ENCODE data around the gene CACHD1. TPM values are rescaled to one million over a fixed set of nuclear protein-coding genes. Genes with fewer than 3 reads are reported as not detected.
A peak's percentile ranks its signal among the peaks of the same experiment; 100 is the strongest.
"Not testable (repeated sequence)": the region's sequence is repeated elsewhere in the genome, so short reads cannot be mapped to it uniquely, and the experiment has no call there.

Gene CACHD1
- total RNA-seq, 1 donor = 7.3 TPM

GRCh38 chr1:64599242-64599641 lies 129.3 kb downstream of the CACHD1 start:
- no peak for TF ChIP-seq CTCF (IDR thresholded peaks at IDR 0.05; ENCODE audit: insufficient read depth, low read length)
- H3K4me3 ChIP-seq (ENCODE audit: low read depth, low read length) = no peak overlapping the region
- DNase-seq (ENCODE audit: low read depth) = no peak

GRCh38 chr1:64601207-64601606 lies 131.3 kb downstream of the CACHD1 start:
- DNase-seq (ENCODE audit: low read depth) = no peak
- H3K4me3 ChIP-seq (ENCODE audit: low read depth, low read length) = no peak overlapping the region
- no peak for TF ChIP-seq CTCF (IDR thresholded peaks at IDR 0.05; ENCODE audit: insufficient read depth, low read length)

DNA sequence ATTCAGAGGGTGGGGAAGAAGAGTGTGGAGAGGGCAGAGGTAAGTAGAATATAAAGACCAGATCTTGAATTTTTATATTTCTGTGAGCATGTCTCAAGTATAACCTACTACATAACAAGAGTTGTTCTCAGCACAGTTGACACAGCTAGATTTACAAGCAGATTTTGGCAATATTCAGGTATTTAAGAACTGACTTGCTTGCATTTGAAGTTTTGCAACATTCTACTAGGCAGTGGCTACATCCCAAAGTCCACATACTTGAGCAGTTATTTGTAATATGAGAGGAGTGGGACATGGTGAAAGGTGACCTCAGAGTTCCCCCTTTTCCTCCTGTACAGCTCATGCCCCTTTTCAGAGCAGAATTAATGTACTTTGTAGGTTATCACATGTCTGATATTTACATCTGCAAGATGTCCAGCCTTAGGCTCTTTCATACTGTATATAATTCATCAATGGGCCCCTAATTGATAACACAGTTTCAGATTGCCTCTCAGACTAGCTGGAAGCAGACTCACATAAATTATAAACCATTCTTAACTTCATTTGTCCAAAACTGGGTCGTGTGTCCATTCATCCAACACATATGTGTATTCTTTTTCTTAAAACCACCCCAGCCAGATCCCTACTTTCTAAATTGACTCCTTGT lies 138.2 kb downstream of the CACHD1 start:
- peak; percentile 7 for DNase-seq (ENCODE audit: low read depth)
- no peak for TF ChIP-seq CTCF (IDR thresholded peaks at IDR 0.05; ENCODE audit: insufficient read depth, low read length)
- H3K4me3 ChIP-seq (ENCODE audit: low read depth, low read length) = no peak overlapping the region

DNA sequence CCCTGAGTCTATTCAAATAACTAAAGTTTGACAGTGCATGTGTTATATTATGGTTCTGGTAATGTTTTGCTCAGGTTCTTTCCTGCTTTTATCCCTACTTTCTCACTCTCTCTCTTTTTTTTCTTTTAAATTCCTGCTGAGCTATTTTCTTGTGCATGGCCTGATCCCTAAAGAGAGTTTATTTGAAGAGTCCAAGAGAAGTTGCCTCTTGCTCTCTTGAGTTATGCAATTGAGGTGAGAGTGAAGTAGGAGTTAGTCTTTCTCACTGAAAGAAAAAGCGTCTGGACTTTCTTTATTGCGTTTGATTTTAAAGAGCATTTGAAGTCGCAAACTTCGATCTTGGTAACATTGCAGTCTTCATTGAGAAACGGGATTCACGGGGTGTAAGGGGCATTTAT lies 138.7 kb downstream of the CACHD1 start:
- no peak overlapping the region for H3K4me3 ChIP-seq (ENCODE audit: low read depth, low read length)
- TF ChIP-seq CTCF (IDR thresholded peaks at IDR 0.05; ENCODE audit: insufficient read depth, low read length) = no peak
- DNase-seq (ENCODE audit: low read depth) = no peak

DNA sequence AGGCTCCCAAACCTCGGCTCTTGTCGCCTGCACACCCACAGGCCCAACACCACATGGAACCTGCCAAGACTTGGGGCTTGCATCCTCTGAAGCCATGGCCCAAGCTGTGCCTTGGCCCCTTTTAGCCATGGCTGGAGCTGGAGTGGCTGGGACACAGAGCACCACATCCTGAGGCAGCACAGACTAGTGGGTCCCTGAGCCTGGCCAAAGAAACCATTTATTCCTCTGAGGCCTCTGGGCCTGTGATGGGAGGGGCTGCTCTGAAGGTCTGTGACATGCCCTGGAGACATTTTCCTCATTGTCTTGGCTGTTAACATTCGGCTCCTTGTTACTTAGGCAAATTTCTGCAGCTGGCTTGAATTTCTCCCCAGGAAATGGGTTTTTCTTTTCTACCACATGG lies 141.0 kb downstream of the CACHD1 start:
- not testable (repeated sequence) for DNase-seq (ENCODE audit: low read depth); H3K4me3 ChIP-seq (ENCODE audit: low read depth, low read length)

DNA sequence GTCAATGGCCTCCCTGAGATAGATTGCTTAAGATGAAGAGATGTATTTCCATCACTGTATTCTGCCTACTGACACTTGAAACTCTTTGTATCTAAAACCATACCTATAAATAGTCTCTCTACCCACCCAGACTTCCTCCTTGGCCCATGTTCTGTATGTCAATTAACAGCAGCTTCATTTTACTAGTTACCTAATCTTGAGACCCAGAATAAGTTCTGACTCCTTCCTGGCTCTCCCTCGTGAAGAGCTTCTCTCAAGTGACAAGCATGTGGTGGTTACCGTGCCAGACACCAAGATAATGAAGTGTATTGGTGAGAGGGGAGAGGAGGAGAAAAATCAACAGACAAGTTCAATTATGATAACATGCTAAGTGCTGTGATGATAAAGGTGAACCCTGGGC lies 146.1 kb downstream of the CACHD1 start:
- no peak for DNase-seq (ENCODE audit: low read depth)
- no peak overlapping the region for H3K4me3 ChIP-seq (ENCODE audit: low read depth, low read length)
- TF ChIP-seq CTCF (IDR thresholded peaks at IDR 0.05; ENCODE audit: insufficient read depth, low read length) = no peak

GRCh38 chr1:64623750-64624191 lies 153.8 kb downstream of the CACHD1 start:
- peak; percentile 36 for DNase-seq (ENCODE audit: low read depth)
- H3K4me3 ChIP-seq (ENCODE audit: low read depth, low read length) = no peak overlapping the region
- TF ChIP-seq CTCF (IDR thresholded peaks at IDR 0.05; ENCODE audit: insufficient read depth, low read length) = no peak

Data from fibroblast of the aortic adventitia (primary cell).